ENCODE results near the gene CREG2. TPM values are rescaled to one million over a fixed set of nuclear protein-coding genes. Genes with fewer than 3 reads are reported as not detected.
"Not testable (repeated sequence)": the region's sequence is repeated elsewhere in the genome, so short reads cannot be mapped to it uniquely, and the experiment has no call there.

The CREG2 gene
- total RNA-seq, 1 donor = 1.5 TPM

DNA sequence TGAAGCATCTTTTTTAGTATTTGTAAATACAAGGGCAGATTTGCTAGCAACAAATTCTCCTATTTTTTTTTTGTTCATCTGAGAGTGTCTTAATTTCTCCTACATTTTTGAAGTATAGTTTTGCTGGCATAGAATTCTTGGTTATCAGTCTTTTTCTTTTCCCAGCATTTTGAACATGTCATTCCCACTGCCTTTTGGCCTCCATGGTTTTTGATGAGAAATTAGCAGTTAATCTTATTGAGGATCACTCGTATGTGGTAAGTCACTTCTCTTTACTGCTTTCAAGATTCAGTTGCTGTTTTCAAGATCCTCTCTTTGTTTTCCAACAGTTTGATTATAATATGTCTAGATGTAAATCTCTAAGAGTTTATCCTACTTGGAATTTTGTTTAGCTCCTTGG, 61.9 kb downstream of the CREG2 start:
- DNase-seq (ENCODE audit: low read depth) = no peak
- TF ChIP-seq, protein P1, sequence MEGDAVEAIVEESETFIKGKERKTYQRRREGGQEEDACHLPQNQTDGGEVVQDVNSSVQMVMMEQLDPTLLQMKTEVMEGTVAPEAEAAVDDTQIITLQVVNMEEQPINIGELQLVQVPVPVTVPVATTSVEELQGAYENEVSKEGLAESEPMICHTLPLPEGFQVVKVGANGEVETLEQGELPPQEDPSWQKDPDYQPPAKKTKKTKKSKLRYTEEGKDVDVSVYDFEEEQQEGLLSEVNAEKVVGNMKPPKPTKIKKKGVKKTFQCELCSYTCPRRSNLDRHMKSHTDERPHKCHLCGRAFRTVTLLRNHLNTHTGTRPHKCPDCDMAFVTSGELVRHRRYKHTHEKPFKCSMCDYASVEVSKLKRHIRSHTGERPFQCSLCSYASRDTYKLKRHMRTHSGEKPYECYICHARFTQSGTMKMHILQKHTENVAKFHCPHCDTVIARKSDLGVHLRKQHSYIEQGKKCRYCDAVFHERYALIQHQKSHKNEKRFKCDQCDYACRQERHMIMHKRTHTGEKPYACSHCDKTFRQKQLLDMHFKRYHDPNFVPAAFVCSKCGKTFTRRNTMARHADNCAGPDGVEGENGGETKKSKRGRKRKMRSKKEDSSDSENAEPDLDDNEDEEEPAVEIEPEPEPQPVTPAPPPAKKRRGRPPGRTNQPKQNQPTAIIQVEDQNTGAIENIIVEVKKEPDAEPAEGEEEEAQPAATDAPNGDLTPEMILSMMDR (IDR thresholded peaks at IDR 0.05; ENCODE audit: insufficient read depth, low read length) = no peak
- no peak overlapping the region for H3K4me3 ChIP-seq (ENCODE audit: low read depth, low read length)

DNA sequence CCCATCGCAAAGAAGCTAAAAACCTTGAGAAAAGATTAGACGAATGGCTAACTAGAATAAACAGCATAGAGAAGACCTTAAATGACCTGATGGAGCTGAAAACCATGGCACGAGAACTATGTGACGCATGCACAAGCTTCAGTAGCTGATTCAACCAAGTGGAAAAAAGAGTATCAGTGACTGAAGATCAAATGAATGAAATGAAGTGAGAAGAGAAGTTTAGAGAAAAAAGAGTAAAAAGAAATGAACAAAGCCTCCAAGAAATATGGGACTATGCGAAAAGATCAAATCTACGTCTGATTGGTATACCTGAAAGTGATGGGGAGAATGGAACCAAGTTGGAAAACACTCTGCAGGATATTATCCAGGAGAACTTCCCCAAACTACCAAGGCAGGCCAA, 70.7 kb downstream of the CREG2 start:
- DNase-seq (ENCODE audit: low read depth); H3K4me3 ChIP-seq (ENCODE audit: low read depth, low read length): not testable (repeated sequence)

DNA sequence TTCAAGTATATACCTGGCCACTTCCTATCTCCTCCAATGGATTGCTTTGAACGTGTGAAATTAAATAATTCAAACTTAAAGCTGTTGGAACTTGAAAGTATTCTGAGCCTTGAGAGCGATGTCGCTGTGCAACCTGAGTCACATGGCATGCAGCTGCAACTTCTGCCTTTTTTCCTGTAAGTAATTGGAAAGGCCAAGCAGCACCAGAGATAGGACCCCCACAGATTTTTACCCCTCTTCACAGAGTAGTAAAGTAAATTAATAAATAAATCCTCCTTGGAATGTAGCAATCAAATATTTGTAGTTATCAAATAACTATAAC, 75.6 kb downstream of the CREG2 start:
- DNase-seq (ENCODE audit: low read depth) = no peak
- TF ChIP-seq, protein P1 (IDR thresholded peaks at IDR 0.05; ENCODE audit: insufficient read depth, low read length) = no peak
- no peak overlapping the region for H3K4me3 ChIP-seq (ENCODE audit: low read depth, low read length)

DNA sequence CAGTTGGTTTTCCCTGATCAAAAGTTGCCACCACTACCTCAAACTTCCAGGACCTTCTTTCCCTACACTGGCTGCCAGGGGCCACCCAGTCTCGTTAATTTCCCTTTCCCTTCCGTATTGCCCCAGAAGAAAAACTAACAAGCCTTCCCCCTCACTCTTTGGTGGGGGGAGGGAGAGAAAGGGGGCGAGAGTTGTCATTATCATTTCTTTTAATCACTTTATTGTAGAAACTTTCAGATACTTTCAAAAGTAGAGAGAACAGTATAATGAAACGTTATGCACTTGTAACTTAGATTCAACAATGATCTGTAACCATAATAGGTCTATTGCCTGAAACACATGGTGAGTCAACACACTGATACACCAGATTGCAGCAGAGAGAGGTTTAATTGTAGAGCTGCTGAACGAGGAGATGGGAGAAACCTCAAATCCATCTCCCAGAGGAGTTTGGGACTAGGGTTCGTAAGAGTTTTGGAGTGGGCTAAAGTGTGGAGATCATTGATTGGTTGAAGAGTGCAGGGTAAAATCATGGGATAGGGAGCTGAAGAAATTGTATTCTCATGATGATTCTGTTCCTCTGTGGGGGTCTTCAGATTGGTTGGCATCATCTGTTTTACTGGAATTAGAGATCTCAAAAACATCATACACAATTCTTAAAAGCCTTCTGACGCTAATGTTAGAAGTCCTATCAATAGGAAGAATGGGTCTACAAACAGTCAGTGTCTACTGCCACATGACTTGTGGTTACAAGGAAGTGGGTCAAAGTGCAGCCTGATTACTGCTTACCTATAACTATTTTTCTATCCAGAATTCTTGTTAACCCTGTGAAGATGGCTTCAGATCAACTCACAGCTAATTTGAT, 76.2 kb downstream of the CREG2 start:
- TF ChIP-seq, protein P1 (IDR thresholded peaks at IDR 0.05; ENCODE audit: insufficient read depth, low read length) = no peak
- no peak for DNase-seq (ENCODE audit: low read depth)
- no peak overlapping the region for H3K4me3 ChIP-seq (ENCODE audit: low read depth, low read length)

DNA sequence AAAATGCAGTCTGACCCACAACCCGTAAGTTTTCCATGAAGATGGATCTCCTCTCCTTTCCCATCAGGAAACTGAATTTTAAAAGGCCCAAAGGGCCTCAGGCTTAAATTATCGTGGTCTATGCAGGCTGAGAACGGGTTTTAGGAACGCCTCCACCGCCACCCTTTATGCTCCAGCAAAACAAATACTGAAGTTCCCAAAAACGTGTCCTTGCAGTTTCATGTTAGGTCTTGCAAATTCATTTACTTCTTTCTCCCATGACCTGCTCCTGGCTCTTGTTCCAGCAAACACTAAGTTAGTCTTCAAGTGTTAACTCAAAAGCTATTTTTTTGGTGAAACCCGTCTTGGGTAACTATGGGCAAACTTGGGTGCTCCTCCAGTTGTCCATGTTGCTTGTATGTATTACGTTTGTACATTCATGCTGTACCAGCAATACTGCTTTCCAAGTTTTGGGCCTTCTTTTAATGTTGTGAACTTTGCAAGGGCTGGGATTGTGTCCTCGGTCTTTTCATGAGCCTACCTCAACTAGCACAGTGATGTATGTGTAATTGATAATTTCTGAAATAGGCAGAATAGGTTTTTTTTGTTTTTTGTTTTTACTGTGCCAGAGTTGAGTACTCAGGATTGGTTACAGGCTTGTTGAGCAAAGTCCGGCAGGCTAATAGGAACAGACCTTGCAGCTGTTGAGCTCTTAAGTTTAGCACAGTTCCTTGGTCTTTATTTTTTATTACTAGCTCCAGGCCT, 77.0 kb downstream of the CREG2 start:
- H3K4me3 ChIP-seq (ENCODE audit: low read depth, low read length) = no peak overlapping the region
- TF ChIP-seq, protein P1 (IDR thresholded peaks at IDR 0.05; ENCODE audit: insufficient read depth, low read length) = no peak
- no peak for DNase-seq (ENCODE audit: low read depth)

DNA sequence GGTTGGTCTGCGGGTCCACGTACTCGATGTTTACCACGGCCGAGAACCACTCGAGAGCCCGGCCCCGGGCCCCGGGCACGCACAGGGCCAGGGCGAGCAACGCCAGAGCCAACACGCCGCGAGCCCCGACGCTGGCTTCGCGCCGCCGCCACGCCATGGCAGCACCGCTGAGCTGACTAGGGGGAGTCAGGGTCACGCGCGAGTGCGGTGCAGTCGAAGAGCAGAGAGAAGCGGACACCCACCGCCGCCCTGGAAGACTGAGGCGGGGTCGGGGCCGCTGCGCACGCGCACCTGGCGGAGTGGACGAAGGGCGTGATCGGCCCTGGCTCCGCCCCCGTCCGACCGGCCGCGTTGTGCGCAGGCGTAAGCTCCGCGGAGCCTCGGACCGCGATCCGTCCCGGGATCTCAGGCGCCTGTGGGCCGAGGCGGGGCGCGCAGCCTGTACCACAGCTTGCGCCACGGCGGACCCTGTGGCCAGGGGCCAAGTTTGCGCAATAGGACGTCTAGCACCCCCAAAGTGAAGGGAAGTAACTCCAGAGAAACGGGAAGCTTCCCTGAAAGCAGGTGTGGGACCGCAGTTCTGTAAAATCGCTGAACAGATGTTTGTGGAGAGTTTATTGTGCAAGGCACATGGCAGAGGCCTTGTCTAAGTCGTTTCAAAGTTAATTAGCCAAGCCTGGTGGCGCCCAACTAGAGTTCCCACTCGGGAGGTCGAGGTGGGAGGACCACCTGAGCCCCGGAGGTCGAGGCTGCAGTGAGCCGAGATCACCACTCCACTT, 78.7 kb downstream of the CREG2 start, which contains the start of gene RNF149:
Gene RNF149 (minus strand): TSS at position 270 of the 779 bp plus-strand sequence. CDS start 113 bp downstream, at position 157.
- peak; percentile 90 for DNase-seq (ENCODE audit: low read depth)

More for the DNA sequence above, 78.7 kb downstream of the CREG2 start, which contains the start of gene RNF149:
- H3K4me3 ChIP-seq (ENCODE audit: low read depth, low read length) = peak within 1 kb of the TSS; percentile 88
- TF ChIP-seq, protein P1 (IDR thresholded peaks at IDR 0.05; ENCODE audit: insufficient read depth, low read length) = no peak

Data from fibroblast of the aortic adventitia (primary cell).